ENCODE data around the gene KRTAP5-4. TPM values are rescaled to one million over a fixed set of nuclear protein-coding genes. Genes with fewer than 3 reads are reported as not detected.

The KRTAP5-4 gene
- total RNA-seq, 1 experiment from 2014 or later = not detected

- peaks cover 41% of the 10 kb centered on the region for H3K27me3 ChIP-seq (ENCODE audit: insufficient read depth, low read depth)
- no peaks in the 10 kb centered on the region for H3K9me3 ChIP-seq (ENCODE audit: insufficient read depth, low read depth)
- BruUV-seq (replicated peaks) = no TSS peak
- no peaks in the 10 kb centered on the region for H4K20me1 ChIP-seq (ENCODE audit: insufficient read depth)
- no peak overlapping the region for H2AFZ ChIP-seq
- no peaks in the 10 kb centered on the region for H3K79me2 ChIP-seq (ENCODE audit: low read depth)
- no peaks in the 10 kb centered on the region for H3K4me1 ChIP-seq (replicated peaks; ENCODE audit: insufficient read depth)
- CTCF ChIA-PET = no interaction called here
- H3K27ac ChIP-seq = no peak overlapping the region
- TF ChIP-seq CTCF (conservative IDR thresholded peaks at IDR 0.05) (no peak), EZH2 (IDR thresholded peaks at IDR 0.05; ENCODE audit: low read depth) (no peak)
- no peaks in the 10 kb centered on the region for H3K9me2 ChIP-seq (ENCODE audit: insufficient read depth)
- POLR2A ChIA-PET (ENCODE audit: unreplicated experiment) = no interaction called here
- intact Hi-C loops (cut with micrococcal nuclease; ENCODE audit: unreplicated experiment) = no loop called here
- H3K4me2 ChIP-seq = no peak overlapping the region
- no peak for DNase-seq
- no peak overlapping the region for H3K4me3 ChIP-seq
- no peaks in the 10 kb centered on the region for H3F3A ChIP-seq (ENCODE audit: insufficient read depth, low read depth)
- H3K36me3 ChIP-seq (ENCODE audit: low read depth) = no peaks in the 10 kb centered on the region
Measured at GRCh38 chr11:1660111-1660867, 38.4 kb upstream of the KRTAP5-4 start.

- intact Hi-C loops (cut with micrococcal nuclease; ENCODE audit: unreplicated experiment) = no loop called here
- BruUV-seq (replicated peaks) = no TSS peak
- H3K9me2 ChIP-seq (ENCODE audit: insufficient read depth) = no peaks in the 10 kb centered on the region
- peaks cover 48% of the 10 kb centered on the region for H3K27me3 ChIP-seq (ENCODE audit: insufficient read depth, low read depth)
- no peaks in the 10 kb centered on the region for H3K9me3 ChIP-seq (ENCODE audit: insufficient read depth, low read depth)
- no peaks in the 10 kb centered on the region for H3K36me3 ChIP-seq (ENCODE audit: low read depth)
- no peak for DNase-seq
- ChIA-PET CTCF (no interaction called here), POLR2A (ENCODE audit: unreplicated experiment) (interaction anchor here (0.6 kb wide), 1 partner anchor 85 kb away, joined by 3 read pairs; no protein-coding TSS in a partner anchor)
- H3K4me2 ChIP-seq = no peak overlapping the region
- TF ChIP-seq CTCF (conservative IDR thresholded peaks at IDR 0.05) (no peak), EZH2 (IDR thresholded peaks at IDR 0.05; ENCODE audit: low read depth) (no peak)
- H3F3A ChIP-seq (ENCODE audit: insufficient read depth, low read depth) = no peaks in the 10 kb centered on the region
- no peaks in the 10 kb centered on the region for H3K79me2 ChIP-seq (ENCODE audit: low read depth)
- H4K20me1 ChIP-seq (ENCODE audit: insufficient read depth) = no peaks in the 10 kb centered on the region
- no peaks in the 10 kb centered on the region for H3K4me1 ChIP-seq (replicated peaks; ENCODE audit: insufficient read depth)
- no peak overlapping the region for H3K4me3 ChIP-seq
- H3K27ac ChIP-seq = no peak overlapping the region
- H2AFZ ChIP-seq = no peak overlapping the region
Measured at GRCh38 chr11:1659506-1659905, 37.6 kb upstream of the KRTAP5-4 start.

- H3K27ac ChIP-seq = no peak overlapping the region
- TF ChIP-seq CTCF (conservative IDR thresholded peaks at IDR 0.05) (no peak), EZH2 (IDR thresholded peaks at IDR 0.05; ENCODE audit: low read depth) (no peak)
- H3K9me2 ChIP-seq (ENCODE audit: insufficient read depth) = no peaks in the 10 kb centered on the region
- H3K4me2 ChIP-seq = no peak overlapping the region
- H4K20me1 ChIP-seq (ENCODE audit: insufficient read depth) = no peaks in the 10 kb centered on the region
- no peak overlapping the region for H3K4me3 ChIP-seq
- intact Hi-C loops (cut with micrococcal nuclease; ENCODE audit: unreplicated experiment) = no loop called here
- H2AFZ ChIP-seq = no peak overlapping the region
- H3K9me3 ChIP-seq (ENCODE audit: insufficient read depth, low read depth) = no peaks in the 10 kb centered on the region
- no peaks in the 10 kb centered on the region for H3F3A ChIP-seq (ENCODE audit: insufficient read depth, low read depth)
- no TSS peak for BruUV-seq (replicated peaks)
- H3K36me3 ChIP-seq (ENCODE audit: low read depth) = no peaks in the 10 kb centered on the region
- no peaks in the 10 kb centered on the region for H3K79me2 ChIP-seq (ENCODE audit: low read depth)
- no peak for DNase-seq
- ChIA-PET CTCF (no interaction called here), POLR2A (ENCODE audit: unreplicated experiment) (no interaction called here)
- no peaks in the 10 kb centered on the region for H3K4me1 ChIP-seq (replicated peaks; ENCODE audit: insufficient read depth)
- peaks cover 54% of the 10 kb centered on the region for H3K27me3 ChIP-seq (ENCODE audit: insufficient read depth, low read depth)
Measured at GRCh38 chr11:1656670-1657069, 34.7 kb upstream of the KRTAP5-4 start.

Measured in PC-9 (cell line).